ENCODE data around the gene CSRNP3.
A peak's percentile ranks its signal among the peaks of the same experiment; 100 is the strongest.

GRCh38 chr2:165698444-165698884, 229.0 kb downstream of the CSRNP3 start:
- TF ChIP-seq, protein P1, sequence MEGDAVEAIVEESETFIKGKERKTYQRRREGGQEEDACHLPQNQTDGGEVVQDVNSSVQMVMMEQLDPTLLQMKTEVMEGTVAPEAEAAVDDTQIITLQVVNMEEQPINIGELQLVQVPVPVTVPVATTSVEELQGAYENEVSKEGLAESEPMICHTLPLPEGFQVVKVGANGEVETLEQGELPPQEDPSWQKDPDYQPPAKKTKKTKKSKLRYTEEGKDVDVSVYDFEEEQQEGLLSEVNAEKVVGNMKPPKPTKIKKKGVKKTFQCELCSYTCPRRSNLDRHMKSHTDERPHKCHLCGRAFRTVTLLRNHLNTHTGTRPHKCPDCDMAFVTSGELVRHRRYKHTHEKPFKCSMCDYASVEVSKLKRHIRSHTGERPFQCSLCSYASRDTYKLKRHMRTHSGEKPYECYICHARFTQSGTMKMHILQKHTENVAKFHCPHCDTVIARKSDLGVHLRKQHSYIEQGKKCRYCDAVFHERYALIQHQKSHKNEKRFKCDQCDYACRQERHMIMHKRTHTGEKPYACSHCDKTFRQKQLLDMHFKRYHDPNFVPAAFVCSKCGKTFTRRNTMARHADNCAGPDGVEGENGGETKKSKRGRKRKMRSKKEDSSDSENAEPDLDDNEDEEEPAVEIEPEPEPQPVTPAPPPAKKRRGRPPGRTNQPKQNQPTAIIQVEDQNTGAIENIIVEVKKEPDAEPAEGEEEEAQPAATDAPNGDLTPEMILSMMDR (IDR thresholded peaks at IDR 0.05; ENCODE audit: poor library complexity): peak; percentile 78
- no peak for TF ChIP-seq EZH2 (IDR thresholded peaks at IDR 0.05; ENCODE audit: borderline replicate concordance)

Data from hepatocyte (in vitro differentiated cells).